Measurements from ENCODE around the gene ANK2.
"Not testable (repeated sequence)": the region's sequence is repeated elsewhere in the genome, so short reads cannot be mapped to it uniquely, and the experiment has no call there.

ANK2 gene

DNA sequence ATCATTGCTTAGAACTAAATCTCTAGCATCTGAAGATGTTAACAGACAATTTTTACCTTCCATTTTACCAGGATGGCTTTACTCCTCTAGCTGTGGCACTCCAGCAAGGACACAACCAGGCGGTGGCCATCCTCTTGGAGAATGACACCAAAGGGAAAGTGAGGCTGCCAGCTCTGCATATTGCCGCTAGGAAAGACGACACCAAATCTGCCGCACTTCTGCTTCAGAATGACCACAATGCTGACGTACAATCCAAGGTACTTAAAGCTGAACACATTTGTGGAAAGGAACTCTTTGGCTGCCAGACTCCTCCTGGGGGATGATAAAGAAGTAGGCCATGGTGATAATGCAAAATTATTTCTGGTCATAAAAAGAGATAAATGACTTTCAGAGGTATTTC, 187.5 kb downstream of the ANK2 start:
- H3K4me3 ChIP-seq (ENCODE audit: low read depth, low read length) = no peak overlapping the region
- in situ Hi-C loops (cut with HindIII; ENCODE audit: low sequenced_read_pairs) = no loop called here
- TF ChIP-seq, protein P1, sequence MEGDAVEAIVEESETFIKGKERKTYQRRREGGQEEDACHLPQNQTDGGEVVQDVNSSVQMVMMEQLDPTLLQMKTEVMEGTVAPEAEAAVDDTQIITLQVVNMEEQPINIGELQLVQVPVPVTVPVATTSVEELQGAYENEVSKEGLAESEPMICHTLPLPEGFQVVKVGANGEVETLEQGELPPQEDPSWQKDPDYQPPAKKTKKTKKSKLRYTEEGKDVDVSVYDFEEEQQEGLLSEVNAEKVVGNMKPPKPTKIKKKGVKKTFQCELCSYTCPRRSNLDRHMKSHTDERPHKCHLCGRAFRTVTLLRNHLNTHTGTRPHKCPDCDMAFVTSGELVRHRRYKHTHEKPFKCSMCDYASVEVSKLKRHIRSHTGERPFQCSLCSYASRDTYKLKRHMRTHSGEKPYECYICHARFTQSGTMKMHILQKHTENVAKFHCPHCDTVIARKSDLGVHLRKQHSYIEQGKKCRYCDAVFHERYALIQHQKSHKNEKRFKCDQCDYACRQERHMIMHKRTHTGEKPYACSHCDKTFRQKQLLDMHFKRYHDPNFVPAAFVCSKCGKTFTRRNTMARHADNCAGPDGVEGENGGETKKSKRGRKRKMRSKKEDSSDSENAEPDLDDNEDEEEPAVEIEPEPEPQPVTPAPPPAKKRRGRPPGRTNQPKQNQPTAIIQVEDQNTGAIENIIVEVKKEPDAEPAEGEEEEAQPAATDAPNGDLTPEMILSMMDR (IDR thresholded peaks at IDR 0.05; ENCODE audit: low read depth, low read length) = no peak
- no peak for DNase-seq (ENCODE audit: low read depth, low spot score)

DNA sequence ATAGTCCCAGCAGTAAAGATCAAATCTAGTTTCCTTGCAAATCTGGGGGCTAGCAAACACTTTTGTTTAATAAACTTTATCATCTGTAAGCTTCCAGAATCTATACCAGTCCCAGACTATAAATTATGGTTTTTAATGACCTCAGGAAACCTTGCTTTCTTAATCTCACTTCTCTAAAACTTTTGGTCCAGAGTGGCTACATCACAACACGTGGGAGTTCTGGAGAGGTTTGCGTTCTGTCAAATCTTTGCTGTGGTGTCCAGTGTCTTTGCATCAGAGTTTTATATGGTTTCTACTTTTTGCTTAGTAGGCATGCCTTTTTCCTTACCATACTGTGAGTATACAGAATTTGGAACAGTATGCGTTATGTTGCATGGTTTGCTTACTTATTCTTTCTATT, 193.9 kb downstream of the ANK2 start:
- in situ Hi-C loops (cut with HindIII; ENCODE audit: low sequenced_read_pairs) = no loop called here
- no peak for DNase-seq (ENCODE audit: low read depth, low spot score)
- H3K4me3 ChIP-seq (ENCODE audit: low read depth, low read length) = no peak overlapping the region

DNA sequence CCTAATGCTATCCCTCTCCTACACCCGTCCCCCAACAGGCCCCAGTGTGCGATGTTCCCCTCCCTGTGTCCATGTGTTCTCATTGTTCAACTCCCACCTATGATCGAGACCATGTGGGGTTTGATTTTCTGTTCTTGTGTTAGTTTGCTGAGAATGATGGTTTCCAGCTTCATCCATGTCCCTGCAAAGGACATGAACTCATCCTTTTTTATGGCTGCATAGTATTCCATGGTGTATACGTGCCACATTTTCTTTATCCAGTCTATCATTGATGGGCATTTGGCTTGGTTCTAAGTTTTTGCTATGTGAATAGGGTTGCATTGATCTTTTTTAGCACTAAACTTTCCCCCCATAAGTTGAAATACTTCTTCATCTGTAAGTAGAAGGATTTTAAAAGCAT, 195.3 kb downstream of the ANK2 start:
- H3K4me3 ChIP-seq (ENCODE audit: low read depth, low read length); DNase-seq (ENCODE audit: low read depth, low spot score); in situ Hi-C loops (cut with HindIII; ENCODE audit: low sequenced_read_pairs): not testable (repeated sequence)

More for the DNA sequence above, 193.9 kb downstream of the ANK2 start:
- TF ChIP-seq, protein P1 (IDR thresholded peaks at IDR 0.05; ENCODE audit: low read depth, low read length) = no peak

DNA sequence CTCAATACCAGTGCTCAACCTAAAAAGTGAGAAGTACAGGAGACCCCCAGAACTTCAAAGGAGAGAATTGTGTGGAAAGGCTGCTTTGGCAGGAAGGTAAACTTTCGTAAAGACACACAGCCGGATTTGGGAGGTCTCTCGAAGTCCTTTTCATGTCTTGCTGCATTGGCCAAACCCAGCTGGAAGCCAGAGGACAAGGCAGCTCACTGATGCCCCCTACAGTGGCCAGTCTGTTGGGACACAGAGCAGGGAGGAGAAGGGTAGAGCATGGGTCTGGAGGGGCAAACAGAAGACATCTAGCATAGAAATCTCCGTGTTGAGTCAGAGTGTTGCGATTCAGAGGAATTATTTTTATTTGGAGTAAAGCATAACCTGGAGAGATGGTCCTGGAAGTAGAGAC, 198.9 kb downstream of the ANK2 start:
- no peak overlapping the region for H3K4me3 ChIP-seq (ENCODE audit: low read depth, low read length)
- no peak for DNase-seq (ENCODE audit: low read depth, low spot score)
- in situ Hi-C loops (cut with HindIII; ENCODE audit: low sequenced_read_pairs) = no loop called here
- TF ChIP-seq, protein P1 (IDR thresholded peaks at IDR 0.05; ENCODE audit: low read depth, low read length) = no peak

DNA sequence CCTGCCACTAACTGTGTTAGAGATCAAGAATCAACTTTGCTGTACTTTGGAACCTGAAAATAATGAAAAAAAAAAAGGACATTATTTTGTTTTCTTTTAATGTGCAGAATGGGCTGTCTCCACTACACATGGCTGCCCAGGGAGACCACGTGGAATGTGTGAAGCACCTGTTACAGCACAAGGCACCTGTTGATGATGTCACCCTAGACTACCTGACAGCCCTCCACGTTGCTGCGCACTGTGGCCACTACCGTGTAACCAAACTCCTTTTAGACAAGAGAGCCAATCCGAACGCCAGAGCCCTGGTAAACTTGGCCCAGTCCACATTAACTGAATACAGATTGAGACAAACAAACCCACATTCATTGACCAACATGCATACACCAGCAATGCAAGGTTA, 206.2 kb downstream of the ANK2 start:
- TF ChIP-seq, protein P1 (IDR thresholded peaks at IDR 0.05; ENCODE audit: low read depth, low read length) = no peak
- no peak overlapping the region for H3K4me3 ChIP-seq (ENCODE audit: low read depth, low read length)
- in situ Hi-C loops (cut with HindIII; ENCODE audit: low sequenced_read_pairs) = no loop called here
- DNase-seq (ENCODE audit: low read depth, low spot score) = no peak

DNA sequence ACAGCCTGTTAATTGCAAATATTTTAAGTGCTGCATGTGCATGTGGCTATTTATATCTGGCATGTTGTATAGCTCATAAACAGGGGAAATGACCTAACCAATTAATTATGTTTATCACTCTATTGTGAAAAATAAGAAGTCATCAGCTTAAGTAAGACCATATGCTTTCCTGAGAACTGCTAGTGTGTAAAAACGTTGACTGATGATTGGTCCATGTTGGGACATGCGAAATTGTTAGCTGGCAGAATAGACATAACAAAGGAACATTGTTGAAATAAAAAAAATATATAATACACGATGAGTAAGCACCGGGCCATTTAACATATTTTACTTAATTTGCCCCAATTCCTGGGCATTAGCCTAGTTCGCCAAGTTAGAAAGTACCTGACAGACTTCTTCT, 207.5 kb downstream of the ANK2 start:
- TF ChIP-seq, protein P1 (IDR thresholded peaks at IDR 0.05; ENCODE audit: low read depth, low read length) = no peak
- H3K4me3 ChIP-seq (ENCODE audit: low read depth, low read length) = no peak overlapping the region
- in situ Hi-C loops (cut with HindIII; ENCODE audit: low sequenced_read_pairs) = no loop called here
- DNase-seq (ENCODE audit: low read depth, low spot score) = no peak

DNA sequence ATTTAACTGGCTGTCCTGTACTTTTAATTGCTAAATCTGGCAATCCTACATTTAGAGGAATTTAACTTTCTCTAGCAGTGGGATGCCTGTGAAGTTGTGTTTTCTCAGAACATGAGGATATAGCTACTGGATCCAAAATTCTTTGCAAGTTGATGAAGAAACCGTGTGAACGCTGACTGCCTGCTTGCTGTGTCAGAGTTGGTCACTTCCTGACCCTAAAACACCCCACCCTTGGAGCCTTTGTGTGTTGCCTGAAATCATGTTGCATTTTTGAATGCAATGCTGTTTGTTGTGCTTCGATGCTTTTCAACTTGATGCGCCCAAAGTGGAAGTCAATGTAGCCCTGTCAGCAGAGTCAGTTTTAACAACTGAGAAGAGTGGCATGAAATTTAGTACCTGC, 211.2 kb downstream of the ANK2 start:
- no peak for DNase-seq (ENCODE audit: low read depth, low spot score)
- TF ChIP-seq, protein P1 (IDR thresholded peaks at IDR 0.05; ENCODE audit: low read depth, low read length) = no peak
- in situ Hi-C loops (cut with HindIII; ENCODE audit: low sequenced_read_pairs) = no loop called here
- no peak overlapping the region for H3K4me3 ChIP-seq (ENCODE audit: low read depth, low read length)
